Measurements from ENCODE around the gene KLHL15. TPM values are rescaled to one million over a fixed set of nuclear protein-coding genes. Genes with fewer than 3 reads are reported as not detected.
"Not testable (repeated sequence)": the region's sequence is repeated elsewhere in the genome, so short reads cannot be mapped to it uniquely, and the experiment has no call there.

Gene KLHL15
- total RNA-seq, 1 donor from 2014 or later: 10.0 TPM

DNA sequence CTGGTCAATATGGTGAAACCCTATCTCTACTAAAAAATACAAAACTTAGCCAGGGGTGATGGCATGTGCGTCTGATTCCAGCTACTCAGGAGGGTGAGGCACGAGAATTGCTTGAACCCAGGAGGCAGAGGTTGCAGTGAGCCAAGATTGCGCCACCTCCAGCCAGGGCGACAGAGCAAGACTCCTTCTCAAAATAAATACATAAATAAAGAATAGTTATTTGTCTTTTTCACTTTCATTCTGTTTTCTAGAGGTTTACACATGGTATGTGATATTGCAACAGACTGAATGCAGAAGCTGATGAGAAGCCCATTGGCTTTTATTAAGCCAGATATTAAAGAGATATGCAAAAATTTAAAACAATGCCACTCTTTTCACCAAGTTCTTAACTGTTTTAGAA, 8.2 kb downstream of the KLHL15 start:
- no peak for DNase-seq (ENCODE audit: low spot score)

DNA sequence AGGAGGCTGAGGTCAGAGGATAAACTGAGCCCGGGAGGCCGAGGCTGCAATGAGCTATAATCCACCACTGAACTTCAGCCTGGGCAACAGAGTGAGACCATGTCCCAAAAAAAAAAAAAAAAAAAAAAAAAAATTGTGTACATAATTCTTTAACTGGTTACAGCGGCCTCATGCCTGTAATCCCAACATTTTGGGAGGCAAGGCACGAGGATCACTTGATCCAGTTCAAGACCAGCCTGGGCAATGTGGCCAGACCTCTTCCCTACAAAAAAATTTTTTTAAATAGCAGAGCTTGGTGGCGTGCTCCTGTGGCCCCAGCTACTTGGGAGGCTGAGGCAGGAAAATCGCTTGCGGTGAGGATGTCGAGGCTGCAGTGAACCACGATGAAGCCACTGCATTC, 9.3 kb downstream of the KLHL15 start:
- DNase-seq (ENCODE audit: low spot score): no peak

DNA sequence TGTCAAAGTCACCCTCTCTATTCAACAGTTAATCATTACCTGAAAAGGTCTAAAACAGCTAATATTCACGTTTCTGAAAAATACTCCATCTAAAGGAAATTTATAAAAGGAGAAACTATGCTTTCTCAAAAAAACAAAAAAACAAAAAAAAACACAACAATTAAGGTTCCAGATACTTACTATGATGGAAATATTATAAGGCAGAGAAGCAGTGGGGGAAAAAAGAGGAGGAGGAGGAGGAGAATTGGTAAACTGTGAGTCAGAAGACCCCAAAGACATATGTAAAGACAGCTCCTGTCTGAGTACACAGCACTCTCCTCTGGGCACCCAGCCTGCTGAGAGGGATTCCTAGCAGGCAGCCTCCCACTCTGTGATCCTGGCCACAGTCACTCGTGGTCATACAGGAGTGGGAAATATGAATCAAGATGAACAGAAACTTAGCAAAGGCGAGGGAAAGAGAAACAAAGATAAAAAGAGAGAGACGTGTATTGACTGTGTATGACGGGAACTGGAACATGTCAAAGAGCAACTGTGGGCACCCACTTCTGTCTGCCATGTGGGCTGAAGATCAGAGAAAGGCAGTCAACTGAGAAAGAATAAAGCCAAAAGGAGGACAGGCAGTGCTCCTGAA, 12.5 kb downstream of the KLHL15 start:
- DNase-seq (ENCODE audit: low spot score): no peak

DNA sequence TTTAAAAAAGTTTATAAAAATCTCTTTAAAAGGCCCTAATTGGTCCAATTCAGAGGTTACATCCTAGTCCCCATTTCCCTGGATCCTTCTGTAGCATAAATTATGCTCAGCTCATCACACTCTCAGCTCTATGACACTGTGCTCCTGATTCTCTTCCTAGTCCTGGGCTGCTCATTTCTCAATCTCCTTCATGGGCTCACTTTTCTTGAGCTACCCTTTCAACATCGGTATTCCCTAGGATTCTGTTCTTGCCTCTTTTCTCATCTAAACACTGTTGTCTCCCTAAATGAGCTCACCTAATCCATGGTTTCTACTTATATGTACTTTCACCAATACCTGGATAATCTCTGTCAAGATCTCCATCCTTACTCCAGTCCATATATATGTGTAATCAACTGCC, 14.7 kb downstream of the KLHL15 start:
- no peak for DNase-seq (ENCODE audit: low spot score)

DNA sequence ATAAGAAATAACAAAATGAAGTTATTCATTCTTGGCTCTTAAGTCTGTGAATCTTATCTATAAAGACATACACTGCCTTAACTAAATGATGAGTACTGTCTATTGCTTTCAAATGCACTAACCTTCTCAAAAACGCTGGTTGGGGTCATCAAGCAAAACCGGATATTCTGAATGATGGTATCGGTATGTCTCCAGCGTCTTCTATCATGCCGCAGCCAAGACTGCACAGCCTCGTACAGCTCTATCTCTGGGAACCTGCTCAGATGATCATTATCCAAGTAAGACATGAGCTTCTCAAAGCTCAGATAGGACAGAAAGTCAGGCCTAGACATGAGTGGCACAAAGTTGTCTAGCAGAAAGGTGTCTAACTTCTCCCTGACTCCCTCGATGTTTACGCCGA, 21.1 kb downstream of the KLHL15 start:
- DNase-seq (ENCODE audit: low spot score): no peak

DNA sequence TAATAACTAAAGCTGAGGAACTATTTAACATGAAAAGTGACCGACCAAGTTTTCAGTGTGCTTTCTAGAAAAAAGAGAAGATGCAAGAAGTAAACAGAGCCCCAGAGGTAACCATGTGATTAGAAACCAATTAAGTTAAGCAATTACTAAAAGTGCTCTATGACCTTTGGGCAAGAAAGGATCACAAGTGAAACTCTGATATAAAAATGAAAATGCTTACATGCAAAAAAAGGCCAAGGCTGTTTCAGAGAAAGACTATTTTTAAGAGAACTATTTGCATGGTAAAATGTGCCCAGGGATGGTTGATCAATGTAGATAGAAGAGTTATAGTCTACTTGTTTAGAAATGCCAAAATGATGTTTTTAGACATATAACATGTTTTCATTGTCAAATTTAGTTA, 22.0 kb downstream of the KLHL15 start:
- DNase-seq (ENCODE audit: low spot score): no peak

DNA sequence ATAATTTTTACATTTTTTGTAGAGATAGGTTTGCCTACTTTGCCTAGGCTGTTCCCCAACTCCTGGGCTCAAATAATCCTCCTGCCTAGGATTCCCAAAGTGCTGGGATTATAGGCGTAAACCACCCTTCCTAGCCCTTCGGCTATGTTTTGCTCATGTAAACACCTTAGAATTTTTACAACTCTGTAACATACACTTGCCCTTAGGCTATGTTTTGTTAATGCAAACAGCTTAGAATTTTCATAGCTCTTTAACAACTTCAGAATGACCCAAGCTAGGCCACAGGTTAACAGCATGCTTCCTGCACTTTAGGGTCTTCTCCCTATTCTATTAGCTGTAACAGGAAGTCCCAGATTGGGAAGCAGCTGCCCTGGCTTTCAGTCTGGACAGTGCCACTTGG, 24.2 kb downstream of the KLHL15 start:
- DNase-seq (ENCODE audit: low spot score): no peak

DNA sequence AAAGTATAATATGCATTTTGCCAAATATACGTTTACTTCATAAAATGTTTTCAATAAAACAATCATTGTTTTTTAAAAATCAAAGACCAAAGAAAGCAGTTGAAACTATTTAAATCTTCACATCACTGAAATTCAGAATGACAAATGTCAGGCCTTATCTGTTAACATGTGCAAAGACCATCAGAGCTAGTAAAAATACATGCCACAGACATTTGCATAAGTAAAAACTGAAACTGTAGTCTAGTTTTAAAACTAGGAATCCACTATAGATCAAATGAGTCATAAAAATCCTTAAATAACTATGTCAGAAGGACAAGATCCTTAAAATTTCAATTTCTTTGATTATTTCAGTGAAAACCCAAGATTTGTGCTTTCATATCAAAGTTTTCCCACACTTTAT, 24.8 kb downstream of the KLHL15 start:
- DNase-seq (ENCODE audit: low spot score): no peak

DNA sequence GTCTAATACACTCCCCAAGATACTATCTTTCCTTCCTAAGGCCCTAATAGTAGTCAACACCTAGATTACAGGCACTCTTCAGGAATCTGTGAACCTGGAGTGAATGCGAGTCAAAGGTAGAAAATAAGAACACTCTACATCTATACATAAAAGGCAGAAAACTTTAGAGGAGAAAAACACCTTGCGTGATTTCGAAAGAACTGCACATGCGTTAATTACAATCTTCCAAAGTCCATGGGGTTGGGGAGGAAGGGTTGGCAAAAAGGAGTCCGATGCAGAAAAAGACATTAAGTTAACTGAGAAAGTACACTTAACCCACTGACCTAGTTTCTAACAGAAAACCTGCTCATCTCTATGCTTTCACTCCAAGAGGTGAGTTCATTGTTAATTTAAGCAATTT, 27.3 kb downstream of the KLHL15 start:
- DNase-seq (ENCODE audit: low spot score): no peak

DNA sequence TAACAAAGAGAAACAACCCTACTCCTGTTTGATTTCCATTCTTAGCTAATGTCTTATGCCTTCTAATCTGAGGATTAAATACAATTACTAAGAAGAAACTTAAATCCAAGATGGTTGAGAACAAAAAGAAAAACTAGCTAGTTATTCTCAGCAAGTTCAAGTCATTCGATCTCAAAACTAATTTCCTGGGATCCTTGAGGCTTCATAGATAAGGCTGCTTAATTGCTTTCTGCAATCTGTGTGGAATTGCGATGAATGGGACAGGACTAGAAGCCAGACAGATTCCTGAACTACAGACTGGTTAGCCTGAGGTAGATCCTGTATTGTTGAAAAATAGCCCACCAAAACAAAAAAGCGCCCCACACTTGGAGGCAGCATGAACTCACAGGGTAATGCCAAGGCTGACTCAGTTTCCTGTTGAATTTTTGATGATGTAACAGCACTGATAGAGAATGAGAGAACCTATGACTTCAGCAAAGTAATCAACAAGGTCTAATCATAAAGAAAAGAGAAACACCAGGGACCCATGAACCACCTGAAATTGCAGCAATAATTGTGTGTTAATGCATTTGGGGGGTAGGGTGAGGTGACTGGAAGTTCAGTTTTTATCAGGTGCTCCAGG, 33.9 kb downstream of the KLHL15 start:
- DNase-seq (ENCODE audit: low spot score): no peak

DNA sequence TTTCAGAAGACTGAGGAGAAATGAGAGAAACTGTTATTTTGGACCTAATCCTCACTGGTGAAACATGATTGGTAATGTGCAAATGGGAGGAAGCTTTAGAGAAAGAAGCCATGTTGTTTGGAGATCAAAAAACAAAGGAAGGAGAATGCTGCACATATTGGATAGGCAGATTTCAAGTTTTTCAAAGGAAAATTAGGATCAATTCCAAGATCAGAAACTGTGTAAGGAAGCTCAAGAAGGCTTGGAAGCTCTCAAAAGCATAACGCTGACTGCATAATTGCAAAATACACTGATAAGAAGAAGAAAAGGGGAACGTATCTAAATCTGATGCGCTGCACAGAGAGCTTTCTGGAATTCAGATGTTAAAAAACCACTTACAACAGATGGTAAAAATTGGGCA, 34.6 kb downstream of the KLHL15 start:
- no peak for DNase-seq (ENCODE audit: low spot score)

DNA sequence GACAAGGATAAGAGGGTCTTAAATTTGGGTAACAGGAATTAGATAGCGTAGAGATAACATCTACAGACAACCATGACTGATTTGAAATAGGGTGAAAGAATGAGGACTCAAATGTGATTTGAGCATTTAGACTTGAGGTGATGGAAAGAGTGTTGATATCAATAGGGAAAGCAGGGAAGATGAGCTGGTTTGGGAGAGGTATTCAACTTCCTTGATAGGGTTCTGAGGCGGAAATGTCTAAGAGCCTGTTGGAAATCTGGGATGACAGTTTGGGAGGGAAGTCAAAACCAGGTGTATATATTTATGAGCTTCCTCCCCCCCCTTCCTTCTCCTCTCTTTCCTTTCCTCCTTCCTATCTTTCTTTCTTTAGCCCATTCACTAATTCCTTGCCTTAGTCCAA, 36.5 kb downstream of the KLHL15 start:
- DNase-seq (ENCODE audit: low spot score): no peak

DNA sequence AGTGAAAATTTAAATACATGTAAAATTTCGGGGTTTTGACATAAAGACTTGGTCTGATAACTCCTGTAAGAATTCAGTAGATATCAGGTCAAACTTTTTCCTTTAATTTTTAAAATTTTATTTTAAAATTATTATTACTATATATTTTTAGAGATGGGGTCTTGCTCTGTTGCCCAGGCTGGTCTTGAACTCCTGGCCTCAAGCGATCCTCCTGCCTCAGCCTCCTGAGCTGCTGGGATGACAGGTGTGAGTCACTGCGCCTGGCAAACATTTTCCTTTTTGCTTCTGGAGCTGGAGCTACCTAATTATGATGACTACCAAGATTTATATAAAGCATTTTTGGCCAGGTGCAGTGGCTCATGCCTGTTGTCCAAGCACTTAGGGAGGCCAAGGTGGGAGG, 37.3 kb downstream of the KLHL15 start:
- DNase-seq (ENCODE audit: low spot score): no peak

DNA sequence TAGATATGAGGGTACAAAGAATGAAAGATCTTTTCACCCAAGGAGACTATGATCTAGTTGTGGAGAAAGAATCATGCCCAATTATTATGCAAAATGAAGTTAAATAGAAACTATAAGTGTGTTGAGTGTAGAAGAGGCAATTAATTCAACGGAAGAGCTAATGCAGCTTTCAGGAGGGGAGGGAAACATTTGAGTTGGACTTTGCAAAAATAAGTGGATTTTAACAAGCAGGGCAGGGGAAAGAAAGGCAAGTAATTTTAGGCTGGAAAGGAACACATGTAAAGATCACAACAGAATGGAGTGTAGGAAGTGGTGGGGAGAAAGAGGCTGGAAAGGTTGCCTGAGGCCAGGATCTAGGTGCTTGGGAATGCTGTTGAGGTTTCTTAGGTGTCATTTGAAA, 44.1 kb downstream of the KLHL15 start:
- no peak for DNase-seq (ENCODE audit: low spot score)

DNA sequence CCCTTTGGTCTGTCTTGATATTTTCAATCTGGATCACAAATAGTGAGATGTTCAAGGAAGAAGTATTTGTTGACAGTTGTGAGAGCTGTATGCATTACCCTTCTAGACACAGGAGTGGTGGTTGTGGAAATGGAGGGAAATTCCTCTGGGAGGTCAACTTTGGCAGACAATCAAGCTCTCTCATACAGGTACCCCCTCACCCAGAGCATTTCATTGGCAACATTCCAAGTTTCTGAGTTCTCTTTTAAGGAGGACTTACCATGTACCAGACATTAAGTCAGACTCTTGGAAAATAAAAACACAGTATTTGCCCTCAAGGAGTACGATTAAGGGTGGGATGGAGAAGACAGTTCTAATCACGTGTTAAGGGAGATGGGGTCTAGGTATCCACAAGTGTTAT, 45.3 kb downstream of the KLHL15 start:
- DNase-seq (ENCODE audit: low spot score): no peak

DNA sequence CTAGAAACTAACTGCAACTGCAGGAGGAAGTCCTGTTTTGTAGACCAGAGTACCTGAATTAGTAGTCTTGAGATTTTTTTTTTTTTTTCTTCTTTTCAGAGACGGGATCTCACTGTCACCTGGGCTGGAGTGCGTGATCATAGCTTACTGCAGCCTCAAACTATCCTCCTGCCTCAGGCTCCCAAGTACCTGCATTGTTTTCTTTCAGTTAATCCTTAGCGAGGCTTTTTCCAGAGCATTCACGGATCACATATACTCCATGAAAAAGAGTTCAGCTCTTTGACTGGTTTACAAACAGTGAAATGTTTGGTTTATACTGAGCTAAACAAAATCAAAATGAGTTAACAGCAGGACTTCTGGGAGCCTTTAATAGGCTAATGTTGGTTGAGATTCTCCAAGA, 45.8 kb downstream of the KLHL15 start:
- DNase-seq (ENCODE audit: low spot score): no peak

DNA sequence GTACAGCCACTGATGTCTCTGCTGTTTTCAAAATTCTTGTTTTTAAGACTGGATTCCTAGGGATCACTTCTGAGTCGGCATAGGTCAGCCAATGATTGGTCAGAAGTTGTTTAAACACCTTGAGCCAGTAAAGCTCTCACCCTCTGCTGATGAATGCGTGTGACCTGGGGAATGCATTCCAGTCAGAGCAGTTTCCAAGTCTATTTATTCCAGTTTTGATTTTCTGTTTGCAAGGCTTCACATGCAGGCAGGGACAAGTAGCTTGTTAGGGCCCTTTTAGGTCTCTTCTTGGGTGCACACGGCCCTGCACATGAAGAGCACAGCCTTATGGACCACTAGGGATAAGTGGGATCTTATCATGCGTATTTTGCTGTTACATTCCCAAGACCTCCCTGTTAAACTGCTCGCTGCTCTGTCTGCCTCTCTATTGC, 47.0 kb downstream of the KLHL15 start:
- no peak for DNase-seq (ENCODE audit: low spot score)

DNA sequence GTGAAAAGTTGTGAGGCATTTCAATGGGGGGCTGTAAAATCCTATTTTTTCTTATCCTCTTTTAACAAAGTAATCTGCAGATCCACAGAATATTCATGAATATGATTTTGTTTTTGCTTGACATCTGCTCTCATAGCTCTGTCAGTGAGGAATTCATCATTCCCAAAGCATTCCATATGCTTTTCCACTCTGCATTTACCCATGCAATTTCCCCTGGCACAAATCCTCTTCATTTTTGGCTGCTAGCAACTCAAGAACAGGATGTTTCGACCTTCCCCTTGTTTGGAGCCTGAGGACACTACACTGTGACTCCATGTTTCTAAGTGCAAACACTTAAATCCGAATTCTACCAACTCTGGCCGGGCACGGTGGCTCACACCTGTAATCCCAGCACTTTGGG, 48.5 kb downstream of the KLHL15 start:
- DNase-seq (ENCODE audit: low spot score): no peak

DNA sequence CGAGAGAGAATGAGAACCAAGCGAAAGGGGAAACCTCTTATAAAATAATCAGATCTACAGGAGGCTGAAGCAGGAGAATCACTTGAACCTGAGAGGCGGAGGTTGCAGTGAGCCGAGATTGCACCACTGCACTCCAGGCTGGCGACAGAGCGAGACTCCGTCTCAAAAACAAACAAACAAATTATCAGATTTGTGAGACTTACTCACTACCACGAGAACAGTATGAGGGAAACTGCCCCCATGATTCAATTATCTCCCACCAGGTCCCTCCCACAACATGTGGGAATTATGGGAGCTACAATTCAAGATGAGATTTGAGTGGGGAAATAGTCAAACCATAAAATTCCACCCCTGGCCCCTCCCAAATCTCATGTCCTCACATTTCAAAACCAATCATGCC, 61.4 kb downstream of the KLHL15 start:
- not testable (repeated sequence) for DNase-seq (ENCODE audit: low spot score)

DNA sequence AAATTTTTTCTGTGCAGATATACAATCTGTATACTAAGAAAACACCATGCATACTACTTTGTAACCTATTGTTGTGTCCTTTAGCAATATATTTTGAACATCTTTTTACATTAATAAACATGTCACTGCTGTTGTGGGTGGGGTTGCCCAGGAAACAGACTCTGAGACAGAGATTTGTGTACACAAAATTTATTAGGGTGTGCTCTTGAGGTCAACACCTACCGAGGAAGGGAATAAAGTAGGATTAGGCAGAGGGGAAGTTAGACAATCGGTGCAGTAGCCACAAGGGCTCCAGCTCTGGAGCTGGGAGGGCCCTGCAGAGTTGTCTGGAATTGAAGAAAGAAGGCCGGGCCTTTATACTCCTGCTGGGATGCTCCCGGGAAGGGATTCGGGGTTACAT, 62.8 kb downstream of the KLHL15 start:
- DNase-seq (ENCODE audit: low spot score): no peak

DNA sequence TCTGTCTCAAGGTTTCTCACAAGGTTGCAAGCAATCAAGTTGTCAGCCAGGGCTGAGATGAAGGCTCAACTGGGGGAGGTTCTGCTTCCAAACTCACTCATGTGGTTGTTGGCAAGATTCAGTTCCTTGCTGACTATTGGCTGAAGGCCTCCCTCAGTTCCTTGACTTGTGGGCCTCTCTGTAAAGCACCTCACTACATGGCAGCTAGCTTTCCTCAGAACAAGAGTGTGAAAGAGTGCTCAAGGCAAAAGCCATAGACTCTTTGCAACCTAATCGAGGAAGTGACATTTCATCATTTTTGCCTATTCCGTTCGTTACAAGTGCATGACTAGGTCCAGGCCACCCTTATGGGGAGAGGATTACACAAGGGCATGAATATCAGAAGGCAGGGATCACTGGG, 67.2 kb downstream of the KLHL15 start:
- DNase-seq (ENCODE audit: low spot score): no peak

DNA sequence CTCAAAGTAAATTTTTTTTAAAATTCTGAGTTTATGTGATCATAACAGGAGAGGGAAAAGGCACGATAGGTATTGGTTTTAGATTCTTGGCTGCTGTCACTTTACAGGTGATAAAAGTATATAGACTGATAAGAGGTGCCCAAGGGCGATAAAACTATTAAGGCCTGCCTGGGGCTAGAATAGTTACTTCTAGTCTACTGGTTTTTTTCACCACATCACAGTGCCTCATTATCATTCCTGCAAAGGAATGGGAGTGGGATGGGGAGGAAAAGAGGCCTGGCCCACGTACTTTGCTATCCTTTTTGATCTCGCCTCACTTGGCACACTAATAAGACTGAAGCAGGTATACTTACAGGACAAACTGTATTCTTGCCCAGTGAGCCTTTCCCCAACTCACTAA, 72.6 kb downstream of the KLHL15 start:
- DNase-seq (ENCODE audit: low spot score): no peak

DNA sequence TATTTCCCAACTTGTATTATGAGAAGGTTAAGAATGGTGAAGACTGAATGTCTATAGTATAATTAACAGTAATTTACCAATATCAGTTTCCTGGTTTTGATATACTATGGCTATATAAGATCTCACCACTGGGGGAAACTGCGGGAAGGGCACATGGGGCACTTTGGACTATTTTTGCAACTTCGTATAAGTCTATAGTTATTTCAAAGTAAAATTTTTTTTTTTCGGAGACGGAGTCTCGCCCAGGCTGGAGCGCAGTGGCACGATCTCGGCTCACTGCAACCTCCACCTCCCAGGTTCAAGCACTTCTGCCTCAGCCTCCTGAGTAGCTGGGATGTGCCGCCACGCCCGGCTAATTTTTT, 73.1 kb downstream of the KLHL15 start:
- no peak for DNase-seq (ENCODE audit: low spot score)

Measured in mesenteric fat pad (tissue), 1 donor.